Coronary artery (tissue), 2 donors: ENCODE results near the gene PFKM.
"Not testable (repeated sequence)": the region's sequence is repeated elsewhere in the genome, so short reads cannot be mapped to it uniquely, and the experiment has no call there.

Experiments
- DNase-seq: peaks from one replicate; pipeline ENCODE4 v3.0.0-alpha.2; 2017; ENCODE audit warnings: low spot score
- H3K27ac ChIP-seq, 2 donors: fragments of 200-600 bp; sonication (generic); one replicate each; pipeline ENCODE4 v1.5.1; 2016 to 2019
- H3K4me3 ChIP-seq: fragments of 200-600 bp; sonication (generic); 2 replicates; pipeline ENCODE4 v1.5.1; 2016; ENCODE audit warnings: mild to moderate bottlenecking, moderate library complexity
- CTCF ChIP-seq: fragments of 200-600 bp; sonication (generic); IDR thresholded peaks from one replicate; pipeline ENCODE4 v1.5.1; 2019; ENCODE audit warnings: antibody characterized with exemption

PFKM gene

GRCh38 chr12:48122065-48122834, 3.1 kb downstream of the PFKM start:
- TF ChIP-seq CTCF: no peak
- DNase-seq: no peak
- no peak overlapping the region for H3K27ac ChIP-seq
- no peak overlapping the region for H3K4me3 ChIP-seq

GRCh38 chr12:48123169-48123568, 4.0 kb downstream of the PFKM start:
- Histone ChIP-seq H3K27ac (no peak overlapping the region), H3K4me3 (no peak overlapping the region)
- no peak for TF ChIP-seq CTCF
- no peak for DNase-seq

- not testable (repeated sequence) for H3K27ac ChIP-seq, H3K4me3 ChIP-seq, DNase-seq
Observed at GRCh38 chr12:48125542-48125941, 6.4 kb downstream of the PFKM start.

GRCh38 chr12:48125985-48126384, 6.8 kb downstream of the PFKM start:
- H3K27ac ChIP-seq: no peak overlapping the region
- no peak for TF ChIP-seq CTCF
- no peak for DNase-seq

GRCh38 chr12:48126953-48127630, 7.9 kb downstream of the PFKM start:
- no peak overlapping the region for H3K4me3 ChIP-seq
- no peak overlapping the region for H3K27ac ChIP-seq
- no peak for TF ChIP-seq CTCF
- DNase-seq: no peak

More at GRCh38 chr12:48125985-48126384, 6.8 kb downstream of the PFKM start:
- H3K4me3 ChIP-seq: no peak overlapping the region

- no peak for DNase-seq
Observed at GRCh38 chr12:48128800-48129199, 9.6 kb downstream of the PFKM start.

GRCh38 chr12:48129376-48129775, 10.2 kb downstream of the PFKM start:
- H3K4me3 ChIP-seq: no peak overlapping the region
- DNase-seq: no peak
- no peak for TF ChIP-seq CTCF
- no peak overlapping the region for H3K27ac ChIP-seq

More at GRCh38 chr12:48128800-48129199, 9.6 kb downstream of the PFKM start:
- TF ChIP-seq CTCF: no peak
- Histone ChIP-seq H3K27ac (no peak overlapping the region), H3K4me3 (no peak overlapping the region)
